Activated CD4-positive, alpha-beta T cell treated with anti-CD3 and anti-CD28 coated beads for 48 hours (primary cell): Measurements from ENCODE around the gene SIGLEC9.

Source experiments
- DNase-seq: peaks from one replicate; pipeline ENCODE4 v3.0.0-alpha.2; 2020

Gene SIGLEC9

DNA sequence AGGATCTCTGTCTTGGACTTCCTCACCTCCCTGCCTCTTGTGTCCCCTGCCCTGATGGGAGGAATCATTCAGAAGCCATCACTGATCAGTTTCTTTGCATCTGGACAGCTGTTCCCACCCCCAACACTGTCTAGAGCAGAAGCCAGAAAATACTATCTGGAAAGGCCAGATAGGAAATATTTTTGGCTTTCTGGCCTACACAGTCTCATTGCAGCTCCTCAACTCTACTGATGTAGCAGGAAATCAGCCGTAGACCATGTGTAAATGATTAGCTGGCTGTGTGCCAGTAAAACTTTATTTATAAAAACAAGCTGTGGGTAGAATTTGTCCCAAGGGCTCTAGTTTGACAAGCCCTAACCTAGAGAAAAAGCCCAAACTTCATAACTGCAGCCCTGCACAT lies 23.0 kb downstream of the SIGLEC9 start:
- no peak for DNase-seq

DNA sequence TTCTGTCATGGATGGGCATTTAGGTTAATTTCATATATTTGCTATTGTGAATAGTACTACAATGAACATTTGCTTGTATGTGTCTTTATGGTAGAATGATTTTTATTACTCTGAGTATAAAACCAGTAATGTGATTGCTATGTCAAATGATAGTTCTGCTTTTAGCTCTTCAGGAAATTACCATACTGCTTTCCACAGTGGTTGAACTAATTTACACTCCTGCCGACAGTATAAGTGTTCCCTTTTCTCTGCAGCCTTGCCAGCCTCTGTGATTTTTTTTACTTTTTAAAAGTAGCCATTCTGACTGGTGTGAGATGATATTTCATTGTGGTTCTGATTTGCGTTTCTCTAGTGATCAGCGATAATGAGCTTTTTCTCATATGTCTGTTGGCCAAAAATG lies 23.9 kb downstream of the SIGLEC9 start:
- no peak for DNase-seq

DNA sequence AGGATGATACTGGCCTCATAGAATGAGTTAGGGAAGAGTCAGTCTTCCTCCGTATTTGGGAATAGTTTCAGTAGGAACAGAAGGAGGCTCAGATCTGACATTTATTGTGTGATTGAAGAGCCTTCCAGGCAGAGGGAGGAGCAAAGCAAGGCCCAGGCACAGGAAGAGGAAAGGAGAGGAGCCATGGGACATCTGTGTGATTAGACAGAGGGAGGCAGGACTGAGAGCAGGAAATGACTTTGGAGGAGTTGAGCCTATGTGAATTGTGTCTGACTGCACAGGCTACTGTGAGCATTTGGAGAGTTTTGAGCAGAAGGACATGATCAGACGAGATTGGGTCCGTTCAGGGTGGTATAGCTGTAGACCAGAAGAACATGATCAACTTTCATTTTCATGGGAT lies 25.9 kb downstream of the SIGLEC9 start:
- no peak for DNase-seq

DNA sequence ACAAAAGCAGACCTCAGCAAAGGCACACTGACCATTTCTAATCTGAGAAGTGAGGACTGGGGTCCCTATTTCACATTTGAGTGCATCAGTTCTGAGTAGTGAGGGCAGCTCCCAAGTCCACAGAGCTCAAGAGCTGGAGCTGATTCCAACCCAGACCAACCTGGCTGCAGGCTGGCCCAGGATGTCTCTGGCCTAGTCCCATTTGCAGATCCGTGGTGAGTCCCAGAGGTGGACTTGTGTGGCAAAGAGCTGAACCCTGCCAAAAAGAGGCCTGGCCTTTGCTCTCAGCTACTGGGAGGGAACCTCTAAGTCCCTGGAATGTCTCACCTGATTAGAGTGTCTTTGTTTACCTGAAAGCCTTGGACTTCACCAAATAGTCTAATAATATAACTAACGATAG lies 32.0 kb downstream of the SIGLEC9 start:
- no peak for DNase-seq

DNA sequence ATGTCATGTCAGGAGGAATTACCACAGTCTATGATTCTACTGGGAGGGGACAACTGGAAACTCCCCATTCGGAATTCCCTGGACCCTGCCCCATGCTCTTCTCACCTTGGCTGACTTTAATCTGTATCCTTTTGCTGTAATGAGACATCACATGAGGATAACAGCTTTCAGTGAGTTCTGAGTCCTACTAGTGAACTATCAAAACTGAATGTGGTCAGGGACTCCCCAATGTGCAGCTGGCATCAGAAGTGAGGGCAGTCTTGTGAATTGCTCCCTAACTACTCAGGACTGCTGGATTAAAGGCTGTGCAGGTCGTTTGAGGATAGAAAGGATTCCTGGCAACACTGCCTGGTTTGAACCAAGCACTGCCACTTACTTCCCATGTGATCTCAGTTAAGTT lies 32.6 kb downstream of the SIGLEC9 start:
- no peak for DNase-seq

DNA sequence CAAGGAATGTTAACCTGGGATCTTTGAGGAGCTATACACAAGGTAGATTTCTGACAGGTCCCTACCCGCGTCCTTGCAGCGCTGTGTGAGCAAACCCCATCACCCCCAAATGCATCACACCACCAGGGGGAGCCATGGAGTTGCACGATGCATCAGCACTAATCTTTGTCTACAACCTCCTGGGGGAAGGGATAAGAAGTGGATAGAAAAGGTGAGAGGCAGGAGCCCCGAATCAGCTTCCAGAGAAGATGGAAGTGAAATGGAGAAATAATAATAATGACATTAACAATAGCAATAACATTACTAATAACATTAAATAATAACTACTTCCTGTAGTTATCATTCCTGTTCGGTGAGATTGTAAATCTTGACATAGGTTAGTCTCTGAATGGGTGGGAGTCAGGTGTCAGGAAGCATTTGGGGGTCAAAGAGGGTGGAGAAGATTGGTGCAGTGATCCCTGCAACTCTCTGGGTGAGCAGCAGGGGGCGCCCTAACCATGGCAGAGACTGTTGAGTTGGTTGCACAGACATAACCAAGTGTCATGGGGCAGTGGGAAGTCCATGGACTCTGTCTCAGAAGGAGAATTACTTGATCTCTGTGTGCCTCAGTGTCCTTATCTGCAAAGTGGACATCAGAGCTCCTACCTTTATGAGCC lies 33.9 kb downstream of the SIGLEC9 start:
- peak; percentile 92 for DNase-seq

DNA sequence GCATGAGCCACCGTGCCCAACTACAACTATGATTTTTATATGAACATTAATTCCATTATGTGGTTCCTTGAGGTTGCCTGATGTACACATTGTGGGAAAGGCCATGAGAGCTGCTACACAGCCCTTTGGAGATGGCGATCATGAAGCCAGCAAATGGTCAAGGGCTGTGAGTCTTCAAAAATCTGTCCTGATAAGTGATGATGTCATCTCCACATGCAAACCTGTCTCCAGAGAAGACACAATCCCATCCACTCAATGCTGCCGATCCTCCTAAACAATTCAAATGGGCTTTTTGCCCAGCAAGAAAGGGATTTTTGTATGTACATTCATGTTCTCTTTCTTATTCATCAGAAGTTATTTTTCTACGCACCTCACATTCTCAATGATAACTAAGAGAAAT lies 35.0 kb downstream of the SIGLEC9 start:
- no peak for DNase-seq

DNA sequence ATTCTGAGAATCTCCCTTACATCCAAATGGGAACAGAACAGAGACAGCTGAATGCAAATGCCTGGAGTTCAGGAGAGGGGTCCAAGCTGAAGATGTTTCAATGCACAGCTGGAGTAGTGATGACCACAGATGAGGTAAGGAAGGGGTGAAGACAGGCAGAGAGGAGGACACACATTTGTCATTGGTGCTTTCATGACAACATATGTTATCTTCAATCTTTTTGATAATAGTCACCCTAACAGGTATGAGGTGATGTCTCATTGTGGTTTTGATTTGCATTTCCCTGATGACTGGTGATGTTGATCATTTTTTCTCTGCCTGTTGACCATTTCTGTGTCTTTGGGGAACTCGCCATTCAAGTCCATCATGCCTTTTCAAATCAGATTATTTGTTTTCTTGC lies 36.6 kb downstream of the SIGLEC9 start:
- DNase-seq: no peak

DNA sequence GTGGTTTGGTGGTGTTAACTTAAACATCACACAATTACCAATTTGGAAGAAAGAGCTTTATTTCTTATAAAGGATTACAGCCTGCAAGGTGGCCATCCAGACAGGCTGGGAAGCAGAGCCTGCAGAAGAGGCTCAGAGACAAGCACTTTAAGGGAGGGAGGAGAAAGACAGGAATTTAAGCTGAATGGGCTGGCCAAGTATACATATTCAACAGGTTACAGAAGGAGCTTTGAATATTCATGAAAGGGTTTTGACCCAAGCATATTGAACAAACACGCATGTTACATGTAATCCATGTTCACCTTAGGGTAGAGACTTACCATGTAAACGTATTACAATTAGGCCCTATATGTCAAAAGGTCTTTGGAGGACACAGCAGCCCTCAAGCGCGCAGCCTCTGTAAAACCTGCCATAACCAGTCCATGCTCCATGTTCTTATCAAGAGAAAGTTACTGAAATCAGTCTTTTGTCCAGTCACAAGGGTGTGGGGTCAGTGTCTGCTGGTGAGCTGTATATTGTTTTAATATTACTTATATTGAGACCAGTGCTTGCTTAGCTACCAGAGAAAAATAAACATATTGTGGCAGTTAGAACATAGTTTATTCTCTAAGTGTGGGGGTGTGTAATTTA lies 37.3 kb downstream of the SIGLEC9 start:
- DNase-seq: no peak

DNA sequence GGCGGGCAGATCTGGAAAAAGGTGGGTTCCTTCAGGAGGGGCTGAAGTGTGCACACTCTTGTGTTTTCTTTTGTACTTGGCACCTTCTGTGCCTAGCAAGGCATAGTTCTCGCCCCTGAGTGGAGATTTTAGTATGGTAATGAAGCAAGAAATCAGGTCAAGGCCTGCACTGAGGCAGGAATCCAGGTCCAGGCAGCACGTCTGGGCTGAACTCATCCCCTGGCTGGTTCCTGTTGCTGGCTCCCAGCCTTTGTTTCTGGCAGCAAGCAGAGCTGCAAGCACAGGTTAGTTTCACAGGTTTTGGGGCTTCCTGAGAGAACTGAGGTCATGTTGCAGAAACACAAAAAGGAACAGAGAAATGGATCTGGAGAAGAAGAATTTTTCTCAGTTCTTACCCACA lies 38.6 kb downstream of the SIGLEC9 start:
- no peak for DNase-seq

DNA sequence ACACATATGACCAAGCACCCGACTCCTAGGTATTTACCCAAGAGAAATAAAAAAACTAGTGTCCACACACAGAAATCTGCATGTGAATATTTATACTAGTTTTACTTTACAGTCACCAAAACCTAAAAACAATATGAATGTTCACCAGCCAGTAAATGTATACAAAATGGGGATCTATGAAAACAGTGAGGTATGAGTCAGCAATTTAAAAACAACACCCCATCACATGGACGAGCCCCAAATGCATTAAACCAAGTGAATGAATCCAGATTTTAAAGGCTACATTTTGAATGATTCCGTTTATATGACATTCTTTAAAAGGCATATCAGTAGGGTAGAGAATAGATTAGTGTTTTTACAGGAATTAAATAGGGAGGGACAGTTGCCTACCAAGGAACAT lies 39.5 kb downstream of the SIGLEC9 start:
- no peak for DNase-seq

DNA sequence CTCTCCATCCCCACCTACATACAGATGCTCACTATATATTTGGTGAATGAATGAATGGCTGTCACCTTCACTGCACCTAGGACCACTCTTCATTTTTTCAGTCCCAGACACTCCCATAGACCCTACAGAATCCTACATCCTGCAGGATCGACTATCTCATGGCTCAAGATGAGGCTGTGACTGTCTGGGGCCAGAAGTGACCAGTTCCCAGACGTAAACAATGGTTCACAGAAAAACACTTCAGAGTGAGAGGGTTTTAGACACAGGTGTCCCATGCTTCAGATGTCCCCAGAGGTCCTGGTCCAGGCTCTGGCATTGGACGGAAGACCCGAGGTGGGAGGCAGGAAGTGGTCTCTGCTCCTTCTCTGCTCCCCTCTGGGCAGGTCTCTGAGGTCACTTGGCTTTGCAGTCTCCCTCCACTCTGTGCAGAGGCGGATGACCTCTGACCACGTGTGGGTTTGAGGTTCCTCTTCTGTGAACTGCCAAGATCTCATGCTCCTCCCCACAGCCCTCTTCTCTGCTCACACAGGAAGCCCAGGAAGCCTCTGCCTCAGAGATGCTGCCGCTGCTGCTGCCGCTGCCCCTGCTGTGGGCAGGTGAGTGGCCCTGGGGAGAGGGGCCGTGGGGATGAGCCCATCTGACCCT lies 42.3 kb downstream of the SIGLEC9 start:
- no peak for DNase-seq

DNA sequence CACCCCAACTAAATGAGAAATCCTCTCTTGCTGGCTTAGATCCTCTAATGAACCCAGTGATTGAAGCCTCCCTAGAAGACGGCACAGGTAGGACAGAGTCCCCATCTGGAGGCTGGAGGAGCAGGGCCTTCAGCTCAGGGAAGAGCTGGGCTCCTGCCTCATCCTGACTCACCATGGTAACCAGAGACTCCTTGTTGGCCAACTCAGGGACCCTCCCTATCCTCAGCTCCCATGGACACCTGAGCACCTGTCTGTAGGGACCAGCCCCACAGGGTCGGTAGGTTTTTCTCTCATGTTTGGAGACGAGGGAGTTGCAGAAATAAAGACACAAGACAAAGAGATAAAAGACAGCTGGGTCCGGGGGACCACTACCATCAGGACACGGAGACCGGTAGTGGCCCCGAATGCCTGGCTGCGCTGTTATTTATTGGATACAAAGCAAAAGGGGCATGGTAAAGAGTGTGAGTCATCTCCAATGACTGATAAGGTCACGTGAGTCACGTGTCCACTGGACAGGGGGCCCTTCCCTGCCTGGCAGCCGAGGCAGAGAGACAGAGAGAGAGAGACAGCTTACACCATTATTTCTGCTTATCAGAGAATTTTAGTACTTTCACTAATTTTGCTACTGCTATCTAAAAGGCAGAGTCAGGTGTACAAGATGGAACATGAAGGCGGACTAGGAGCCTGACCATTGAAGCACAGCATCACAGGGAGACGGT lies 44.0 kb downstream of the SIGLEC9 start:
- DNase-seq: no peak

DNA sequence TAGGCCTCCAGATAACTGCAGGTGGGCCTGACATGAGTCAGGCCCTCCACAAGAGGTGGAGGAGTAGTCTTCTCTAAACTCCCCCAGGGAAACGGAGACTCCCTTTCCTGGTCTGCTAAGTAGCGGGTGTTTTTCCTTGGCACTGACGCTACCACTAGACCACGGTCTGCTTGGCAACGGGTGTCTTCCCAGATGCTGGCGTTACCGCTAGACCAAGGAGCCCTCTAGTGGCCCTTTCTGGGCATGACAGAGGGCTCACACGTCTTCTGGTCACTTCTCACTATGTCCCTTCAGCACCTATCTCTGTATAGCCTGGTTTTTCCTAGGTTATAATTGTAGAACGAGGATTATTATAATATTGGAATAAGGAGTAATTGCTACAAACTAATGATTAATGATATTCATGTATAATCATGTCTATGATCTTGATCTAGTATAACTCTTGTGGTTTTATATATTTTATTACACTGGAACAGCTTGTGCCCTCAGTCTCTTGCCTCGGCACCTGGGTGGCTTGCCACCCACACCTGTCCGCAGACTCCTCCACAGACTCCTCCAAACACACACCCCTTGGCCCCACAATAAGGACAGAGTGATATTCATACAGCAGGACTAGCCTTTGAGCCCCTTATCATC lies 44.7 kb downstream of the SIGLEC9 start:
- DNase-seq: peak; percentile 72

DNA sequence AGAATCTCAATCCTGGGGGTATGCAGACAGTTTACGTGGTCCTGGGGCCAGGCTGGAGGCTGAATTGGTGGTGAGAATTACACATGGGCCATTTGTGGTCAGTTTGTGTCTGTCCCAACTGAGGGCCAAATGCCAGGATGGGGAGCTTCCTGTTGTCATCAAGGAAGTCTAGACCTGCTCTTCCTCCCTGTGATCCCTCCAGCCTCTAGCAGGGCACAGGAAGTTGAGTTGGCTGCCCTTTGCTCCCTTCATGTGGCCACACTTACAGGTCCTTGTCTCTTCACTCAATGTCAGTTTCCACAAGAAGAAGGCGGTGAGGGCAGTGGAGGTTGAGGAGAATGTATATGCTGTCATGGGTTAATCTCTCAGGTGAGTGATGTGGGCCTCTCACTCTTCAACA lies 47.5 kb downstream of the SIGLEC9 start:
- no peak for DNase-seq

DNA sequence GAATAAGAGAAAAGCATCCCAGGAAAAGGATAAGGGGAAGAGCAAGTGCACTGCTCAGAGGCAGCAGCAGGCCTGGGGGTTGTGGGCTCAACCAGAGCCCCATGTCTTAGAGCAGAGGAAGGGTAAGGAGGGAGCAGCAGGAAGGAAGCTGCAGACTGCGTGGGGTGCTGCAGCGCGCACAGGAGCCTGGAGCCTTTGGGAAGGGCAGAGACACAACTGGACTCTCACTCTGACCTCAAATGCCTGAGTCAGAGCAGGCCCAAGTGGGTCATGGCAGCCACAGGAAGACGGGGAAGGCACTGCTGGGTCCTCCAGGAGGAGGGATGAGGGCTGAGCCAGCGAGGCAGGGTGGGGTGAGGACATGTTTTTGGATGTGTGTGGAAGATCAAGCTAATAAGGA lies 49.0 kb downstream of the SIGLEC9 start:
- DNase-seq: no peak

DNA sequence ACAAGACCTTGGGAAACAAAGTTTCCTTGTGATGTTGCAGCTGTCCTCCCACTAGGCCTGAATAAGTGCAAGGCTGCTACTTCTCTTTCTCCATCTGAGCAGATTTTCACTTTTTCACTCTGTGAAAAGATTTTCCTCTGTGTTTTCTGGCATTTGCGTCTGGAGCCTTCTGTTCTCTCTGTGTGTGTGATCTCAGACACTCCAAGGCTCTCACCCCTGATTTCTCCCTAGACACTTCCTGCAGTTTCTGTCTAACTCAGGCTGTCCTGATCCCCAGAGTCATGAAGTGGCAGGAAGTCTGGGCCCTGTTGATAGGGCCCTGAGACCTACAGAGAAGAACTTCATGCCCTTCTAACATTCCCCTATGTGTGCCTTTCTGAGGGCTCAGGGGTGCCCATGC lies 54.5 kb downstream of the SIGLEC9 start:
- no peak for DNase-seq
